IPS DF 4.7 (cell line): Measurements from ENCODE around the gene PLA2G3.

Source experiments
- DNase-seq: peaks from one replicate; pipeline ENCODE4 v3.0.0-alpha.2; 2013; ENCODE audit warnings: low spot score; ENCODE audit errors: extremely low read depth

Gene PLA2G3

GRCh38 chr22:31148488-31148887 is 8.2 kb upstream of the PLA2G3 start:
- DNase-seq = no peak

- no peak for DNase-seq
Observed at GRCh38 chr22:31144223-31144622, 3.9 kb upstream of the PLA2G3 start.

GRCh38 chr22:31143537-31143936 is 3.2 kb upstream of the PLA2G3 start:
- no peak for DNase-seq

- no peak for DNase-seq
Observed at GRCh38 chr22:31143038-31143437, 2.7 kb upstream of the PLA2G3 start.

- DNase-seq = no peak
Observed at GRCh38 chr22:31142285-31142684, 2.0 kb upstream of the PLA2G3 start.

- DNase-seq = no peak
Observed at GRCh38 chr22:31141551-31141950, 1.2 kb upstream of the PLA2G3 start.

- no peak for DNase-seq
Observed at GRCh38 chr22:31140746-31141145, 438 bp upstream of the PLA2G3 start.

GRCh38 chr22:31139066-31139465 is 1.2 kb downstream of the PLA2G3 start:
- no peak for DNase-seq

GRCh38 chr22:31138126-31138525 is 2.2 kb downstream of the PLA2G3 start:
- DNase-seq = no peak

GRCh38 chr22:31137721-31138120 is 2.6 kb downstream of the PLA2G3 start:
- DNase-seq = no peak

GRCh38 chr22:31136711-31137110 is 3.6 kb downstream of the PLA2G3 start:
- no peak for DNase-seq

- DNase-seq = no peak
Observed at GRCh38 chr22:31136155-31136554, 4.2 kb downstream of the PLA2G3 start.

GRCh38 chr22:31135706-31136105 is 4.6 kb downstream of the PLA2G3 start:
- no peak for DNase-seq

- no peak for DNase-seq
Observed at GRCh38 chr22:31134688-31135087, 5.6 kb downstream of the PLA2G3 start.

GRCh38 chr22:31133911-31134310 is 6.4 kb downstream of the PLA2G3 start:
- no peak for DNase-seq

- DNase-seq = no peak
Observed at GRCh38 chr22:31130873-31131272, 9.4 kb downstream of the PLA2G3 start.

- no peak for DNase-seq
Observed at GRCh38 chr22:31128156-31128555, 12.2 kb downstream of the PLA2G3 start.

GRCh38 chr22:31127181-31127772 is 13.0 kb downstream of the PLA2G3 start:
- DNase-seq = no peak

- no peak for DNase-seq
Observed at GRCh38 chr22:31126869-31127175, 13.5 kb downstream of the PLA2G3 start.

GRCh38 chr22:31126128-31126868 is 14.0 kb downstream of the PLA2G3 start:
- no peak for DNase-seq

GRCh38 chr22:31125521-31126117 is 14.7 kb downstream of the PLA2G3 start:
- DNase-seq = no peak

GRCh38 chr22:31124811-31125465 is 15.4 kb downstream of the PLA2G3 start:
- no peak for DNase-seq
